ENCODE measurements around the gene CASP2. TPM values are rescaled to one million over a fixed set of nuclear protein-coding genes. Genes with fewer than 3 reads are reported as not detected.

The CASP2 gene
- total RNA-seq, 4 donors from 2014 or later = 34.8 to 43.7 (median 38.3) TPM

- Histone ChIP-seq H3K36me3 (peaks cover 0 to 93% (median 0%) of the 10 kb centered on the region in 3 donors), H3K4me1 (peaks cover 0 to 26% (median 0%) of the 10 kb centered on the region in 4 donors)
Observed at GRCh38 chr7:143296686-143297085, 8.5 kb downstream of the CASP2 start.

GRCh38 chr7:143299346-143299745 lies 11.2 kb downstream of the CASP2 start:
- no peaks in the 10 kb centered on the region for H3K9me3 ChIP-seq
- H3K4me3 ChIP-seq = no peak overlapping the region
- peaks cover 0 to 26% (median 0%) of the 10 kb centered on the region in 4 donors for H3K4me1 ChIP-seq
- H3K36me3 ChIP-seq = peaks cover 0 to 92% (median 0%) of the 10 kb centered on the region in 3 donors
- TF ChIP-seq POLR2A (IDR thresholded peaks at IDR 0.05) = no peak
- TF ChIP-seq, protein P1, sequence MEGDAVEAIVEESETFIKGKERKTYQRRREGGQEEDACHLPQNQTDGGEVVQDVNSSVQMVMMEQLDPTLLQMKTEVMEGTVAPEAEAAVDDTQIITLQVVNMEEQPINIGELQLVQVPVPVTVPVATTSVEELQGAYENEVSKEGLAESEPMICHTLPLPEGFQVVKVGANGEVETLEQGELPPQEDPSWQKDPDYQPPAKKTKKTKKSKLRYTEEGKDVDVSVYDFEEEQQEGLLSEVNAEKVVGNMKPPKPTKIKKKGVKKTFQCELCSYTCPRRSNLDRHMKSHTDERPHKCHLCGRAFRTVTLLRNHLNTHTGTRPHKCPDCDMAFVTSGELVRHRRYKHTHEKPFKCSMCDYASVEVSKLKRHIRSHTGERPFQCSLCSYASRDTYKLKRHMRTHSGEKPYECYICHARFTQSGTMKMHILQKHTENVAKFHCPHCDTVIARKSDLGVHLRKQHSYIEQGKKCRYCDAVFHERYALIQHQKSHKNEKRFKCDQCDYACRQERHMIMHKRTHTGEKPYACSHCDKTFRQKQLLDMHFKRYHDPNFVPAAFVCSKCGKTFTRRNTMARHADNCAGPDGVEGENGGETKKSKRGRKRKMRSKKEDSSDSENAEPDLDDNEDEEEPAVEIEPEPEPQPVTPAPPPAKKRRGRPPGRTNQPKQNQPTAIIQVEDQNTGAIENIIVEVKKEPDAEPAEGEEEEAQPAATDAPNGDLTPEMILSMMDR (IDR thresholded peaks at IDR 0.05) = no peak
- DNase-seq = no peak
- no peaks in the 10 kb centered on the region for H3K27me3 ChIP-seq
- no peak overlapping the region for H3K27ac ChIP-seq

More at GRCh38 chr7:143296686-143297085, 8.5 kb downstream of the CASP2 start:
- Histone ChIP-seq H3K4me3 (no peak overlapping the region), H3K9me3 (no peaks in the 10 kb centered on the region), H3K27me3 (no peaks in the 10 kb centered on the region), H3K27ac (peak overlapping the region in 1 of 4 donors; percentile 4)
- no peak for DNase-seq
- TF ChIP-seq, protein P1 (IDR thresholded peaks at IDR 0.05) = no peak
- TF ChIP-seq POLR2A (IDR thresholded peaks at IDR 0.05) = no peak

DNA sequence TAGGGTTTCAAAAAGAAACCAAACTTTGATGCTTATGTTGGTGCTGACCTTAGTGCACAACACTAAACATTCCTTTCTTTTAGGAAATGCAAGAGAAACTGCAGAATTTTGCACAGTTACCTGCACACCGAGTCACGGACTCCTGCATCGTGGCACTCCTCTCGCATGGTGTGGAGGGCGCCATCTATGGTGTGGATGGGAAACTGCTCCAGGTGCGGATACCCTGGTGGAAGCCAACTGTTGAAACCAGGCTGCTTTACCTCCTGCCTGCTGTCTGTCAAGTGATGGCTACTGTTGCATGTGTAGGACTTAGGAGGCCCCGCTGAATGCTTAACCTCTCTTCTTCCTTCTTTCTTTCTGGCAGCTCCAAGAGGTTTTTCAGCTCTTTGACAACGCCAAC lies 11.7 kb downstream of the CASP2 start:
- Histone ChIP-seq H3K27ac (peak overlapping the region in 1 of 4 donors; percentile 32), H3K4me1 (peaks cover 0 to 26% (median 0%) of the 10 kb centered on the region in 4 donors), H3K36me3 (peaks cover 0 to 92% (median 0%) of the 10 kb centered on the region in 3 donors), H3K27me3 (no peaks in the 10 kb centered on the region), H3K4me3 (no peak overlapping the region), H3K9me3 (no peaks in the 10 kb centered on the region)
- TF ChIP-seq POLR2A (IDR thresholded peaks at IDR 0.05) = no peak
- TF ChIP-seq, protein P1 (IDR thresholded peaks at IDR 0.05) = peak; percentile 13 to 70 (median 60)
- DNase-seq = peak in 2 of 3 donors; percentile 52 to 82

DNA sequence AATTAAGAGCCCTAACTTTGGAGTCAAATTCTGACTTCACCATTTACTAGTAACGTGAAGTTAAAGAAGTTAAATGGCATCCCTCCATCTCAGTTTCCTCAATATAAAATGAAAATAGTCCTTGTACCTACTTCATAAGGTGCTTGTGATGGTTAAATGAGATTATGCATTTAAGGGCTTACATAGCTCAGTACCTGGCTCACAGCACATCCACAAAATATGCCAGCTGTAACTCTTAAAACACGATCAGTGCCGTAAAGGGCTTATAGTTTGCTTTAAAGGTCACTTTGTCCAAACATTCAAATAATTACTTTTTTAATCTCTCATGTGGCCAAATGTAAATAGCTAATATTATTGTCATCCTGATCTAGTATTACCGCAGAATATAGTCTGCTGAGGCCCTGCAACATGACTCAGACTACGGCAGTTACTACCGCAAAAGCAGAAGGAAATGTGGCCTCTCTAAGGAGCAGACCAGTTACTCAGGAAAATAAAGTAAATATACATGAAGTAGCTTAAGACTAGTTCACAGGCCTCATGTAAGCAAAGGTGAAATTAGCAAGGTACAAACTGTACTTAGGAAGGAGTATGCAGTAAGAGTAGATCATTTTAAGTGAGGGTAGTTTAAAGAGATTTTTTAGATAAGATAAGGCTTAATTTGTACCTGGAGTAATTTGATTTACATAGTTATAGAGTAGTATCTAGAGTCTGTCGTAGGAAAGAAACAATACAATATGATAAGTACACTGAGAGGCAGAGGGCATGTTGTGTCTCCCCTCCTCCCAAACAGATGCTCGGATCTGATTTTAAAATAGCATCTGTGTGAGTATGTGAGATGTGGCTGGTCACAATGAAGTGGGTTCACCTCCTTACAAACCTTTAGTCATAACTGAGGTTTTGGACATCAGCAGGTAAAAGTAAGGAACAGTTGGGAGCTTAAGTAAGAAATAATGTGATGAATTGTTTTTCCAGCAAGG lies 13.1 kb downstream of the CASP2 start:
- Histone ChIP-seq H3K27me3 (no peaks in the 10 kb centered on the region), H3K9me3 (no peaks in the 10 kb centered on the region), H3K4me3 (no peak overlapping the region), H3K4me1 (peaks cover 0 to 31% (median 0%) of the 10 kb centered on the region in 4 donors), H3K36me3 (peaks cover 0 to 91% (median 0%) of the 10 kb centered on the region in 3 donors), H3K27ac (peak overlapping the region in 2 of 4 donors; percentile 19 to 58)
- no peak for DNase-seq
- no peak for TF ChIP-seq POLR2A (IDR thresholded peaks at IDR 0.05)
- TF ChIP-seq, protein P1 (IDR thresholded peaks at IDR 0.05) = no peak

DNA sequence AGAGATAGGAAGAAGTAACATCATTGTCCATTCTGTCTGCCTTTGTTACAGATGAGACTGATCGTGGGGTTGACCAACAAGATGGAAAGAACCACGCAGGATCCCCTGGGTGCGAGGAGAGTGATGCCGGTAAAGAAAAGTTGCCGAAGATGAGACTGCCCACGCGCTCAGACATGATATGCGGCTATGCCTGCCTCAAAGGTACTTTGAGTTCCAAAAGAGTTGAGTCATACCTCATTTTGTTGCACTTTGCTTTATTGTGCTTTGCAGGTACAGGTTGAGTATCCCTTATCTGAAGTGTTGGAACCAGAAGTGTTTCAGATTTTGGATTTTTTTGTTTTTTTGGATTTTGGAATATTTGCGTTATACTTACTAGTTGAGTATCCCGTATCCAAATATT lies 15.6 kb downstream of the CASP2 start:
- H3K4me3 ChIP-seq = no peak overlapping the region
- no peak overlapping the region for H3K27ac ChIP-seq
- DNase-seq = no peak
- peaks cover 0 to 25% (median 0%) of the 10 kb centered on the region in 4 donors for H3K4me1 ChIP-seq
- H3K36me3 ChIP-seq = peaks cover 0 to 87% (median 0%) of the 10 kb centered on the region in 3 donors
- TF ChIP-seq, protein P1 (IDR thresholded peaks at IDR 0.05) = no peak
- no peaks in the 10 kb centered on the region for H3K9me3 ChIP-seq
- H3K27me3 ChIP-seq = no peaks in the 10 kb centered on the region

Data from Peyer's patch (tissue), 4 donors.